Keratinocyte (primary cell): Measurements from ENCODE around the gene DTX4. TPM values are rescaled to one million over a fixed set of nuclear protein-coding genes. Genes with fewer than 3 reads are reported as not detected.

Experiments used
- DNase-seq: peaks from one replicate; pipeline ENCODE4 v3.0.0-alpha.2; 2011; ENCODE audit warnings: low read depth, missing footprints, low spot score
- FAIRE-seq: peaks from 2 replicates; lab custom pipeline; 2011; peaks lifted over from hg19 to GRCh38; lab: Jason Lieb, UNC
- H2AFZ ChIP-seq: 2 replicates; pipeline ENCODE4 v1.6.0; 2012; ENCODE audit warnings: low read length, control low read depth, inconsistent platforms; ENCODE audit not compliant: control insufficient read depth
- H3K27ac ChIP-seq: 2 replicates; pipeline ENCODE4 v1.5.1; 2011; ENCODE audit warnings: low read length; ENCODE audit not compliant: control insufficient read depth, insufficient read depth
- H3K27me3 ChIP-seq: 3 replicates; pipeline ENCODE4 v1.6.0; 2011; ENCODE audit warnings: low read length; ENCODE audit not compliant: control insufficient read depth, insufficient read depth; ENCODE audit errors: extremely low read depth
- H3K36me3 ChIP-seq, 2 experiments: 2 replicates in 1 of 2; 3 replicates in 1 of 2; pipeline ENCODE4 v1.5.1; 2011; ENCODE audit warnings: low read length in 2 of 2, mild to moderate bottlenecking in 1 of 2; ENCODE audit not compliant: control insufficient read depth in 2 of 2, insufficient read depth in 2 of 2; ENCODE audit errors: extremely low read depth in 1 of 2
- H3K4me1 ChIP-seq: 3 replicates; pipeline ENCODE4 v1.5.1; 2011; ENCODE audit warnings: low read length; ENCODE audit not compliant: control insufficient read depth, insufficient read depth; ENCODE audit errors: extremely low read depth
- H3K4me2 ChIP-seq: 3 replicates; pipeline ENCODE4 v1.6.0; 2011; ENCODE audit warnings: low read depth, low read length; ENCODE audit not compliant: control insufficient read depth, insufficient read depth; ENCODE audit errors: extremely low read depth
- H3K4me3 ChIP-seq, 3 experiments: fragments of 200-600 bp in 1 of 3; sonication (generic) in 1 of 3; 2 replicates in 2 of 3; 3 replicates in 1 of 3; pipeline ENCODE4 v1.5.1; 2011 to 2016; ENCODE audit warnings: low read length in 3 of 3, mild to moderate bottlenecking in 3 of 3, control low read depth in 2 of 3, inconsistent platforms in 1 of 3, low read depth in 1 of 3, mixed read lengths in 1 of 3, mixed run types in 1 of 3, moderate library complexity in 1 of 3; ENCODE audit not compliant: control insufficient read depth in 2 of 3, insufficient read depth in 2 of 3; ENCODE audit errors: extremely low read depth in 1 of 3
- H3K79me2 ChIP-seq: 2 replicates; pipeline ENCODE4 v1.6.0; 2012; ENCODE audit warnings: low read length; ENCODE audit not compliant: control insufficient read depth, insufficient read depth
- H3K9ac ChIP-seq: 3 replicates; pipeline ENCODE4 v1.6.0; 2011; ENCODE audit warnings: low read length; ENCODE audit not compliant: control insufficient read depth, insufficient read depth; ENCODE audit errors: extremely low read depth
- H3K9me1 ChIP-seq: 3 replicates; pipeline ENCODE4 v1.6.0; 2011; ENCODE audit warnings: low read length; ENCODE audit not compliant: control insufficient read depth, insufficient read depth; ENCODE audit errors: extremely low read depth
- H3K9me3 ChIP-seq: 2 replicates; pipeline ENCODE4 v1.5.1; 2012; ENCODE audit warnings: low read depth, low read length; ENCODE audit not compliant: control insufficient read depth
- H4K20me1 ChIP-seq: 3 replicates; pipeline ENCODE4 v1.6.0; 2011; ENCODE audit warnings: low read length; ENCODE audit not compliant: control insufficient read depth, insufficient read depth; ENCODE audit errors: extremely low read depth
- CTCF ChIP-seq, 3 experiments: IDR thresholded peaks in 1 of 3; conservative IDR thresholded peaks in 1 of 3; optimal IDR thresholded peaks in 1 of 3; 2 replicates in 2 of 3; 3 replicates in 1 of 3; pipeline versions ENCODE3 to v1.5.1; 2011; ENCODE audit warnings: low read length in 3 of 3, mild to moderate bottlenecking in 3 of 3, moderate library complexity in 2 of 3, control low read depth in 1 of 3, inconsistent platforms in 1 of 3; ENCODE audit not compliant: insufficient read depth in 2 of 3; ENCODE audit errors: extremely low read depth in 1 of 3
- EZH2 ChIP-seq: IDR thresholded peaks from one replicate; pipeline ENCODE4 v1.6.1; 2012; ENCODE audit warnings: inconsistent platforms, mild to moderate bottlenecking, low read length, moderate library complexity
- dilution Hi-C: fragments of 300-500 bp; cut with MboI; formaldehyde crosslinking; loops from one replicate; pipeline ENCODE4 v1.7.0; 2020; ENCODE audit warnings: low sequenced_read_pairs; ENCODE audit not compliant: extremely low pct_ligation_motif_present
- polyA plus RNA-seq, 5 experiments: library from polyadenylated mRNA; depleted of rRNA in 3 of 5; stranded (reverse) in 3 of 5; stranded (forward) in 1 of 5; unstranded in 1 of 5; fragments of >200 nt; gene quantifications; 1 replicate in 1 of 5; 2 replicates in 3 of 5; 3 replicates in 1 of 5; pipeline versions ENCODE4 v1.2.1 to v1.2.3, GENCODE V29; 2011 to 2012; ENCODE audit warnings: missing spikeins in 2 of 5, low read depth in 1 of 5, low replicate concordance in 1 of 5
- small RNA-seq, 3 experiments: library from RNA; depleted of rRNA; stranded (forward); fragments of <200 nt; gene quantifications; one replicate each; pipeline ENCODE3, GENCODE V24; 2012; ENCODE audit warnings: low read depth in 3 of 3, low replicate concordance in 1 of 3; ENCODE audit not compliant: insufficient read length in 3 of 3

The DTX4 gene
- polyA plus RNA-seq, 1 donor (not counting 4 experiments of a cell fraction or from before 2014, with no cell fraction given) = 1.6 TPM

DNA sequence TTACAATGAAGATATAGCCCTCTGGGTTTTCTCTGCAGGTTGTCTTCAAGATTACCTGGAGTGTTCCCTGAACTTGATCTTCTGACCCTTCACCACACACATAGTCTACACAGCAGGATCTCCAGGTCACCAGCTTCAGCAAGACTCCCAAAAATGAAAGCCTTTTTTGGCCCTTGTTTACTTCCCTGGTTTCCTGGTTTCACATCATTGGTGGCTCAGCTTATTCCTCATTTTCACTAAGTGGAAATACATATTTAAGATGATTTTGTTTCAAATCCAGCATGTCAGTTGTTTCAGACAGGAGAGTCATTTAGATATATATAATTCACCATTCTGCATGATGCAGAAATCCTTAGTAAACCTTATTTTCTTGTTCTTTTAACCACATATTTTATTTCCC lies 82.4 kb downstream of the DTX4 start:
- H4K20me1 ChIP-seq = no peaks in the 10 kb centered on the region
- DNase-seq (no peak), FAIRE-seq (no peak)
- no peaks in the 10 kb centered on the region for H3K9me1 ChIP-seq
- no peak overlapping the region for H3K27ac ChIP-seq
- H3K79me2 ChIP-seq = no peaks in the 10 kb centered on the region
- no peaks in the 10 kb centered on the region for H3K9me3 ChIP-seq
- no peaks in the 10 kb centered on the region for H3K36me3 ChIP-seq
- H3K4me3 ChIP-seq = no peak overlapping the region
- H2AFZ ChIP-seq = no peak overlapping the region
- H3K4me2 ChIP-seq = no peak overlapping the region
- dilution Hi-C loops = no loop called here
- H3K9ac ChIP-seq = no peak overlapping the region
- peaks cover 4% of the 10 kb centered on the region for H3K27me3 ChIP-seq
- H3K4me1 ChIP-seq = no peaks in the 10 kb centered on the region
- TF ChIP-seq EZH2 = no peak
- TF ChIP-seq CTCF (optimal IDR thresholded peaks at IDR 0.05 in 1 of 3, IDR thresholded peaks at IDR 0.05 in 1 of 3, conservative IDR thresholded peaks at IDR 0.05 in 1 of 3; ENCODE audit: extremely low read depth in 1 of 3, insufficient read depth in 2 of 3, low read length in 3 of 3) = no peak

GRCh38 chr11:59255281-59255680 lies 83.3 kb downstream of the DTX4 start:
- no peak for DNase-seq
- Histone ChIP-seq H3K9ac (no peak overlapping the region), H3K27me3 (peaks cover 4% of the 10 kb centered on the region), H3K79me2 (no peaks in the 10 kb centered on the region), H2AFZ (no peak overlapping the region), H3K4me3 (no peak overlapping the region), H3K4me1 (no peaks in the 10 kb centered on the region), H3K4me2 (no peak overlapping the region), H3K9me3 (no peaks in the 10 kb centered on the region), H4K20me1 (no peaks in the 10 kb centered on the region), H3K9me1 (no peaks in the 10 kb centered on the region), H3K27ac (no peak overlapping the region), H3K36me3 (no peaks in the 10 kb centered on the region)
- TF ChIP-seq EZH2 (no peak), CTCF (optimal IDR thresholded peaks at IDR 0.05 in 1 of 3, IDR thresholded peaks at IDR 0.05 in 1 of 3, conservative IDR thresholded peaks at IDR 0.05 in 1 of 3; ENCODE audit: extremely low read depth in 1 of 3, insufficient read depth in 2 of 3, low read length in 3 of 3) (no peak)
- no peak for FAIRE-seq
- dilution Hi-C loops = no loop called here

Small RNA genes lying within 50 kb of the gene (small RNA-seq; reads per million reads assigned to genes)
- gene RN7SL42P = 0 reads per million in 3 experiments

Other genes with a start within 250 kb of the DTX4 start
- 0.26 to 0.39 TPM (median 0.33 TPM) in 3 replicates for gene GLYATL1, start 232.6 kb upstream of the DTX4 start, polyA plus RNA-seq
- not detected in 3 replicates for gene GLYATL1B, start 85.8 kb upstream of the DTX4 start, polyA plus RNA-seq
- gene FAM111B, start 64.9 kb upstream of the DTX4 start, polyA plus RNA-seq = 0.54 to 5.3 TPM (median 4.9 TPM) in 3 replicates
- gene FAM111A, start 29.3 kb upstream of the DTX4 start, polyA plus RNA-seq = 15.9 to 21.0 TPM (median 18.1 TPM) in 3 replicates
- gene MPEG1, start 40.8 kb downstream of the DTX4 start, polyA plus RNA-seq = not detected in 3 replicates
- gene OR5AN1, start 186.8 kb downstream of the DTX4 start, polyA plus RNA-seq = not detected in 3 replicates